Loucy (cell line): ENCODE measurements around the gene SYNGAP1.

ENCODE experiments used
- H2AFZ ChIP-seq: fragments of 200-600 bp; sonication (generic); 2 replicates; pipeline ENCODE4 v1.6.0; 2016; ENCODE audit warnings: antibody characterized with exemption, mild to moderate bottlenecking, low read length, moderate library complexity
- H3F3A ChIP-seq: fragments of 200-600 bp; 2 replicates; pipeline ENCODE4 v1.6.0; 2016; ENCODE audit warnings: antibody characterized with exemption, low read depth, mild to moderate bottlenecking
- H3K27me3 ChIP-seq: fragments of 200-600 bp; sonication (generic); 2 replicates; pipeline ENCODE4 v1.6.1; 2014; ENCODE audit warnings: low read length, mild to moderate bottlenecking; ENCODE audit not compliant: insufficient read depth, poor library complexity, severe bottlenecking
- H3K36me3 ChIP-seq: fragments of 200-600 bp; sonication (generic); 2 replicates; pipeline ENCODE4 v1.6.1; 2016; ENCODE audit warnings: low read length; ENCODE audit not compliant: insufficient read depth
- H3K4me1 ChIP-seq: fragments of 200-600 bp; sonication (generic); 2 replicates; pipeline ENCODE4 v1.5.1; 2014; ENCODE audit warnings: low read length, mild to moderate bottlenecking; ENCODE audit not compliant: insufficient read depth, poor library complexity, severe bottlenecking
- H3K4me2 ChIP-seq: fragments of 200-600 bp; sonication (generic); 2 replicates; pipeline ENCODE4 v1.6.0; 2014; ENCODE audit warnings: antibody characterized with exemption, low read length, low read depth, mild to moderate bottlenecking; ENCODE audit not compliant: poor library complexity, severe bottlenecking
- H3K4me3 ChIP-seq: fragments of 200-600 bp; sonication (generic); 2 replicates; pipeline ENCODE4 v1.5.1; 2014; ENCODE audit warnings: low read length, mild to moderate bottlenecking, mixed read lengths; ENCODE audit not compliant: poor library complexity, severe bottlenecking
- H3K79me2 ChIP-seq: fragments of 200-600 bp; sonication (generic); 2 replicates; pipeline ENCODE4 v1.6.1; 2014; ENCODE audit warnings: low read length; ENCODE audit not compliant: insufficient read depth
- H3K9ac ChIP-seq: fragments of 200-600 bp; sonication (generic); 2 replicates; pipeline ENCODE4 v1.6.0; 2014; ENCODE audit warnings: mild to moderate bottlenecking, low read depth, low read length, moderate library complexity; ENCODE audit not compliant: poor library complexity, severe bottlenecking
- H3K9me2 ChIP-seq: fragments of 200-600 bp; sonication (generic); replicated peaks from 2 replicates; pipeline ENCODE4 v1.6.1; 2016; ENCODE audit warnings: low read depth, low read length, mixed read lengths
- H3K9me3 ChIP-seq: fragments of 200-600 bp; sonication (generic); 2 replicates; pipeline ENCODE4 v1.6.1; 2014; ENCODE audit warnings: mild to moderate bottlenecking, antibody characterized with exemption, low read length, low read depth; ENCODE audit not compliant: insufficient read depth
- H4K20me1 ChIP-seq: fragments of 200-600 bp; sonication (generic); 2 replicates; pipeline ENCODE4 v1.6.0; 2014; ENCODE audit warnings: antibody characterized with exemption, low read length, mild to moderate bottlenecking; ENCODE audit not compliant: insufficient read depth, poor library complexity, severe bottlenecking
- CTCF ChIP-seq: fragments of 200-600 bp; sonication (generic); conservative IDR thresholded peaks from 2 replicates; pipeline ENCODE4 v1.5.1; 2014; ENCODE audit warnings: mild to moderate bottlenecking, antibody characterized with exemption, low read length
- EZH2phosphoT487 ChIP-seq: fragments of 200-600 bp; IDR thresholded peaks from 2 replicates; pipeline ENCODE4 v1.6.1; 2018; ENCODE audit warnings: antibody characterized with exemption, mild to moderate bottlenecking, moderate library complexity, borderline replicate concordance

SYNGAP1 gene

DNA sequence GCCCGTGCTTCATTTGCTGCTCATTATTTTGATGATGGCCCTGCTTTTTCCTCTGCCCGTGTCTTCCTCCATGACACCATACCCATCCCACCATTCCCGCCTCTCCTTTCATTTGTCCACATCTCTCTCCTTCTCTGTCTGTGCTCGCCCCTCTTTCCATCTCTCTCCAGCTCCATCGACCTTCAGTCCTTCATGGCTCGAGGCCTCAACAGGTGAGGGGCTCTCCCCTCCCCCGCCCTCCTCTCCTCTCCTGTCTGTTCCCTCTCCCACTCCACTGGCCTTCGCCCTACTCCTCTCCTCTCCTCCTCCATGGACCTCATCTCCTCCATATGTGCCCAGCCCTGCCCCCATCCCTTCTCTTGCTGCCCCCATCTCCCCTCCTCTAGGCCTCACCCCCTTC, 22.4 kb downstream of the SYNGAP1 start:
- Histone ChIP-seq H3K9ac (no peak overlapping the region), H3K4me3 (no peak overlapping the region), H4K20me1 (no peaks in the 10 kb centered on the region), H2AFZ (no peak overlapping the region), H3K9me2 (no peaks in the 10 kb centered on the region), H3K79me2 (no peaks in the 10 kb centered on the region), H3K36me3 (peaks cover 44% of the 10 kb centered on the region; the same call in 1 of the 2 replicates), H3K4me2 (no peak overlapping the region), H3K9me3 (no peaks in the 10 kb centered on the region), H3K27me3 (no peaks in the 10 kb centered on the region), H3F3A (no peaks in the 10 kb centered on the region), H3K4me1 (no peaks in the 10 kb centered on the region)
- TF ChIP-seq EZH2phosphoT487: no peak
- no peak for TF ChIP-seq CTCF

- Histone ChIP-seq H3K4me3 (no peak overlapping the region), H3K36me3 (peaks cover 37% of the 10 kb centered on the region; the same call in 1 of the 2 replicates), H3K4me1 (no peaks in the 10 kb centered on the region), H3K27me3 (no peaks in the 10 kb centered on the region), H3K9ac (no peak overlapping the region), H4K20me1 (no peaks in the 10 kb centered on the region), H3K9me3 (no peaks in the 10 kb centered on the region), H3K9me2 (no peaks in the 10 kb centered on the region), H3K79me2 (no peaks in the 10 kb centered on the region), H3F3A (no peaks in the 10 kb centered on the region), H2AFZ (no peak overlapping the region), H3K4me2 (no peak overlapping the region)
- TF ChIP-seq CTCF: no peak
- no peak for TF ChIP-seq EZH2phosphoT487
Measured at GRCh38 chr6:33443025-33443424, 23.2 kb downstream of the SYNGAP1 start.

- H2AFZ ChIP-seq: no peak overlapping the region
- H3K27me3 ChIP-seq: no peaks in the 10 kb centered on the region
- H3K4me2 ChIP-seq: no peak overlapping the region
- no peaks in the 10 kb centered on the region for H3K79me2 ChIP-seq
- H3F3A ChIP-seq: no peaks in the 10 kb centered on the region
- H3K36me3 ChIP-seq: peaks cover 28% of the 10 kb centered on the region; the same call in 1 of the 2 replicates
- no peak overlapping the region for H3K4me3 ChIP-seq
- H3K9me2 ChIP-seq: no peaks in the 10 kb centered on the region
- no peaks in the 10 kb centered on the region for H4K20me1 ChIP-seq
- no peaks in the 10 kb centered on the region for H3K9me3 ChIP-seq
- H3K4me1 ChIP-seq: no peaks in the 10 kb centered on the region
- H3K9ac ChIP-seq: no peak overlapping the region
- TF ChIP-seq CTCF (no peak), EZH2phosphoT487 (no peak)
Measured at GRCh38 chr6:33443619-33444504, 24.0 kb downstream of the SYNGAP1 start.
